ENCODE data around the gene TANGO6.
A peak's percentile ranks its signal among the peaks of the same experiment; 100 is the strongest.

The TANGO6 gene

GRCh38 chr16:68909099-68909733 is 65.9 kb downstream of the TANGO6 start:
- no peaks in the 10 kb centered on the region for H3K4me1 ChIP-seq (ENCODE audit: insufficient read depth, poor library complexity, severe bottlenecking)
- H3K27ac ChIP-seq (ENCODE audit: poor library complexity, severe bottlenecking): no peak overlapping the region
- DNase-seq (ENCODE audit: low spot score) (no peak), ATAC-seq (ENCODE audit: low read depth) (no peak)
- TF ChIP-seq, protein P1, sequence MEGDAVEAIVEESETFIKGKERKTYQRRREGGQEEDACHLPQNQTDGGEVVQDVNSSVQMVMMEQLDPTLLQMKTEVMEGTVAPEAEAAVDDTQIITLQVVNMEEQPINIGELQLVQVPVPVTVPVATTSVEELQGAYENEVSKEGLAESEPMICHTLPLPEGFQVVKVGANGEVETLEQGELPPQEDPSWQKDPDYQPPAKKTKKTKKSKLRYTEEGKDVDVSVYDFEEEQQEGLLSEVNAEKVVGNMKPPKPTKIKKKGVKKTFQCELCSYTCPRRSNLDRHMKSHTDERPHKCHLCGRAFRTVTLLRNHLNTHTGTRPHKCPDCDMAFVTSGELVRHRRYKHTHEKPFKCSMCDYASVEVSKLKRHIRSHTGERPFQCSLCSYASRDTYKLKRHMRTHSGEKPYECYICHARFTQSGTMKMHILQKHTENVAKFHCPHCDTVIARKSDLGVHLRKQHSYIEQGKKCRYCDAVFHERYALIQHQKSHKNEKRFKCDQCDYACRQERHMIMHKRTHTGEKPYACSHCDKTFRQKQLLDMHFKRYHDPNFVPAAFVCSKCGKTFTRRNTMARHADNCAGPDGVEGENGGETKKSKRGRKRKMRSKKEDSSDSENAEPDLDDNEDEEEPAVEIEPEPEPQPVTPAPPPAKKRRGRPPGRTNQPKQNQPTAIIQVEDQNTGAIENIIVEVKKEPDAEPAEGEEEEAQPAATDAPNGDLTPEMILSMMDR (IDR thresholded peaks at IDR 0.05; ENCODE audit: poor library complexity, severe bottlenecking): no peak
- H3K4me3 ChIP-seq (ENCODE audit: severe bottlenecking): no peak overlapping the region
- H3K9me3 ChIP-seq (ENCODE audit: severe bottlenecking): no peaks in the 10 kb centered on the region
- peaks cover 33% of the 10 kb centered on the region for H3K36me3 ChIP-seq (ENCODE audit: low read depth)
- H3K27me3 ChIP-seq (ENCODE audit: insufficient read depth, poor library complexity, severe bottlenecking): no peaks in the 10 kb centered on the region

DNA sequence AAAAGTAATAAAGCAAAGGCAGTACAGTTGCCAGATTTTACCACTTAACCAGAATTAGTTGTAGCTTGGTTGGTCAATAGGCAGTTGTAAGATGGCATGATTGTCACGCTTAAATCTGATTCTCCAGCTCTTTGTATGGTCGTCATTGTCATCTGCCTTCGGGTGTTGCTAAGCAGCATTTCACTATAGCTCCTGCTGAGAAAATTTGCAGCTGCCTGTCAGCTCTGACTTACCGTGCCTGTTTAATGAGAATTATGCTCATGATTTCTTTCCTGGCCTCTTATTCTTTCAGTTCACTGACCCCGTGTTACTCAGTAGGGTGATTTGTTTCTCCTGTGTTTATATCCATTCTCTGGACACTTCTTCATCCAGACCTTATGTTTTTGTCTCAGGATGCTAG is 66.7 kb downstream of the TANGO6 start:
- DNase-seq (ENCODE audit: low spot score) (no peak), ATAC-seq (ENCODE audit: low read depth) (no peak)
- Histone ChIP-seq H3K4me1 (ENCODE audit: insufficient read depth, poor library complexity, severe bottlenecking) (peaks cover under 1% of the 10 kb centered on the region), H3K36me3 (ENCODE audit: low read depth) (peaks cover 28% of the 10 kb centered on the region), H3K27ac (ENCODE audit: poor library complexity, severe bottlenecking) (no peak overlapping the region), H3K9me3 (ENCODE audit: severe bottlenecking) (no peaks in the 10 kb centered on the region), H3K4me3 (ENCODE audit: severe bottlenecking) (no peak overlapping the region), H3K27me3 (ENCODE audit: insufficient read depth, poor library complexity, severe bottlenecking) (no peaks in the 10 kb centered on the region)
- TF ChIP-seq, protein P1 (IDR thresholded peaks at IDR 0.05; ENCODE audit: poor library complexity, severe bottlenecking): no peak

DNA sequence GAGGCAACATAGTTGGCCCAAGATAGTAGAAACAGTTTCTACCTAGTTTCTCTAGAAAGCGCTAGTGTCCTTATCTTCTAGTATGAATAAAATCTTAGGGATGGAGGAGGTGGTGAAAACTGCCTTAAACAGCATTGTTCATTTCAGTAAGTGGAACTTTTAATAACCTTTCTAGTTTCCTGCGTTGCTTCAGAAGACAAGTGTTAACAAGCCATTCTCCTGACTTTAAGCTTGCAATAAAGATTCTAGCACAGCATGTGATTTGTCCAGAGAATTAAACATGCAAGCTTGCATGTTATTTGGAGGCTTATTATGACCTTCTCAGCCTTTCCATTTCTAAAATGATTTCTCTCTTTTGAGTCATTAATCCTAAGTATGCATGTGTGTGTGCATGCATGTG is 72.3 kb downstream of the TANGO6 start:
- DNase-seq (ENCODE audit: low spot score): no peak
- TF ChIP-seq, protein P1 (IDR thresholded peaks at IDR 0.05; ENCODE audit: poor library complexity, severe bottlenecking): peak; percentile 15
- Histone ChIP-seq H3K36me3 (ENCODE audit: low read depth) (peaks cover 5% of the 10 kb centered on the region; the same call in 1 of the 2 replicates), H3K27ac (ENCODE audit: poor library complexity, severe bottlenecking) (peak overlapping the region; percentile 53), H3K27me3 (ENCODE audit: insufficient read depth, poor library complexity, severe bottlenecking) (no peaks in the 10 kb centered on the region), H3K4me1 (ENCODE audit: insufficient read depth, poor library complexity, severe bottlenecking) (peaks cover 14% of the 10 kb centered on the region), H3K9me3 (ENCODE audit: severe bottlenecking) (no peaks in the 10 kb centered on the region), H3K4me3 (ENCODE audit: severe bottlenecking) (no peak overlapping the region)
- ATAC-seq (ENCODE audit: low read depth): peak; percentile 51; the same call in 2 of the 3 replicates

GRCh38 chr16:68917541-68917940 is 74.2 kb downstream of the TANGO6 start:
- DNase-seq (ENCODE audit: low spot score) (no peak), ATAC-seq (ENCODE audit: low read depth) (no peak)
- TF ChIP-seq, protein P1 (IDR thresholded peaks at IDR 0.05; ENCODE audit: poor library complexity, severe bottlenecking): no peak
- peaks cover 33% of the 10 kb centered on the region for H3K4me1 ChIP-seq (ENCODE audit: insufficient read depth, poor library complexity, severe bottlenecking)
- peaks cover 5% of the 10 kb centered on the region; the same call in 1 of the 2 replicates for H3K36me3 ChIP-seq (ENCODE audit: low read depth)
- H3K27ac ChIP-seq (ENCODE audit: poor library complexity, severe bottlenecking): no peak overlapping the region
- no peak overlapping the region for H3K4me3 ChIP-seq (ENCODE audit: severe bottlenecking)
- no peaks in the 10 kb centered on the region for H3K27me3 ChIP-seq (ENCODE audit: insufficient read depth, poor library complexity, severe bottlenecking)
- no peaks in the 10 kb centered on the region for H3K9me3 ChIP-seq (ENCODE audit: severe bottlenecking)

DNA sequence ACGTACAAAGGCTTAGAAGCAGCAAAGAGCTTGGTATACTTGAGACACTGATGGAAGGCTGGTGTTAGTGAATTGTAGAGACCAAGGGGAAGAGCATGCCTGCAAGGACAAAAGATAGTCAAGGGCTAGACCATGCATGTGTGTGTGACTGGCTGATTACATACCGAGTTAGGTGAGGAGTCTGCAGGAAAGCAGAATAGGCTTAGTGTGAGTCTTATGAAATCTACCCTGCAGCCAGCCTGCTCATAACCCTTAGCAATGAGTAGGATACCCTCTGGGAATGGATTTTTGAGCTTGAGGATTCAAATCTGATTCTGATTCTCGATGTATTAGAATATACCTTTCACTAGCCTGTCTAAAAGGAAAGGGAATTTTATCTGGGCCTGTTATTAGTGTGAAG is 77.0 kb downstream of the TANGO6 start:
- Histone ChIP-seq H3K27me3 (ENCODE audit: insufficient read depth, poor library complexity, severe bottlenecking) (no peaks in the 10 kb centered on the region), H3K4me1 (ENCODE audit: insufficient read depth, poor library complexity, severe bottlenecking) (peaks cover 41% of the 10 kb centered on the region), H3K9me3 (ENCODE audit: severe bottlenecking) (no peaks in the 10 kb centered on the region), H3K27ac (ENCODE audit: poor library complexity, severe bottlenecking) (peak overlapping the region; percentile 93), H3K4me3 (ENCODE audit: severe bottlenecking) (no peak overlapping the region), H3K36me3 (ENCODE audit: low read depth) (peaks cover 5% of the 10 kb centered on the region; the same call in 1 of the 2 replicates)
- DNase-seq (ENCODE audit: low spot score): no peak
- TF ChIP-seq, protein P1 (IDR thresholded peaks at IDR 0.05; ENCODE audit: poor library complexity, severe bottlenecking): no peak
- peak; percentile 60 for ATAC-seq (ENCODE audit: low read depth)
